HFF-Myc (cell line): ENCODE data around the gene TFDP1.

Source experiments
- DNase-seq: peaks from one replicate; pipeline ENCODE4 v3.0.0-alpha.2; 2011; ENCODE audit warnings: low read depth; ENCODE audit errors: extremely low read depth
- H3K4me3 ChIP-seq: replicated peaks from 2 replicates; pipeline ENCODE4 v1.5.1; 2011; ENCODE audit warnings: low read depth, mild to moderate bottlenecking, control low read depth, low read length
- TF ChIP-seq, protein P1 (sequence below): IDR thresholded peaks from 2 replicates; pipeline ENCODE4 v1.5.1; 2012; ENCODE audit warnings: mild to moderate bottlenecking, low read depth, low read length, control low read depth; ENCODE audit errors: missing control alignments

The TFDP1 gene

DNA sequence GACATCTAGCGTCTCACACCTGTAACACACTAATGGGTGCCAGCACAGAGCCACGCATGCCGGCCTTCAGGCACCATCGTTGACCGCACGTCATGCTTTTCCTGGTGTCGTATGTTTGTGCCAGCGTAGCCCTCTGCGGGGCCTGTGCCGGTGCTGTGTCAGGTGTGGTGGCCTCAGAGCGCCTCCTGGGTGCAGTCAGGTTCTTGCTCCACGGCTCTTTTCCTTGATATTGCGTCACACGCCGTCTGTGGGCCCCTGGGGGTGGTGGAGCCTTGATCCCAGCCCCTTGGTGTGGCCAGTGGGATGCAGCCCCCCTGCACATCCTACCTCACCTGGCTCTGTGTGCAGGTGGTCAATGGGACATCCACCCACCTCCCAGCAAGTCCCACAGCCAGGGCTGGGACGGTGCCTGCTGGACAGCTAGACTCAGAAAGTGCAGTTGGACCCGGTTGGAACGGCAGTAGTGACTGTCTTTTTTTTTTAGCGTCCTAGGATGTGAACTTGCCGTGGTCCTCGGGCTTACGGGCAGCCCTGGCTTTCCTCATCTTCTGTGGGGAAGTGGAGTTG is 24.5 kb downstream of the TFDP1 start:
- H3K4me3 ChIP-seq = no peak overlapping the region
- no peak for DNase-seq
- TF ChIP-seq, protein P1, sequence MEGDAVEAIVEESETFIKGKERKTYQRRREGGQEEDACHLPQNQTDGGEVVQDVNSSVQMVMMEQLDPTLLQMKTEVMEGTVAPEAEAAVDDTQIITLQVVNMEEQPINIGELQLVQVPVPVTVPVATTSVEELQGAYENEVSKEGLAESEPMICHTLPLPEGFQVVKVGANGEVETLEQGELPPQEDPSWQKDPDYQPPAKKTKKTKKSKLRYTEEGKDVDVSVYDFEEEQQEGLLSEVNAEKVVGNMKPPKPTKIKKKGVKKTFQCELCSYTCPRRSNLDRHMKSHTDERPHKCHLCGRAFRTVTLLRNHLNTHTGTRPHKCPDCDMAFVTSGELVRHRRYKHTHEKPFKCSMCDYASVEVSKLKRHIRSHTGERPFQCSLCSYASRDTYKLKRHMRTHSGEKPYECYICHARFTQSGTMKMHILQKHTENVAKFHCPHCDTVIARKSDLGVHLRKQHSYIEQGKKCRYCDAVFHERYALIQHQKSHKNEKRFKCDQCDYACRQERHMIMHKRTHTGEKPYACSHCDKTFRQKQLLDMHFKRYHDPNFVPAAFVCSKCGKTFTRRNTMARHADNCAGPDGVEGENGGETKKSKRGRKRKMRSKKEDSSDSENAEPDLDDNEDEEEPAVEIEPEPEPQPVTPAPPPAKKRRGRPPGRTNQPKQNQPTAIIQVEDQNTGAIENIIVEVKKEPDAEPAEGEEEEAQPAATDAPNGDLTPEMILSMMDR = no peak

DNA sequence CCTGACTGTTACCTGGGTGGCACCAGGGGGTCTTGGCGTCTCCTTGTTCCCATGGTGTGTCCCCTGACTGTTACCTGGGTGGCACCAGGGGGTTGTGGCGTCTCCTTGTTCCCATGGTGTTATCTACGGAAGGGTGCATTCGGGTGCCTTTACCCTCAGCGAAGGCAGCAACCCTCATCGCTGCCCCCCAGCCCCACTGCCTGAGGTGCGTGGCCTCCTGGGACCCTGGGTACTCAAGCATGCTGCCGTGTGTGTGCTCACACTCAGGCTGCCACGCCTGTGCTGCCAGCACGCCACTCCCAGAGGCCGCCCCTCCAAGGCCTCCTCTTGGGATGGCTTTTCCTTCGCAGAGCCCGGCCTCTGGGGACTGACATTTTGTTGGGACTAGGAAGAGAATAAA is 25.1 kb downstream of the TFDP1 start:
- DNase-seq = no peak
- TF ChIP-seq, protein P1 = no peak
- H3K4me3 ChIP-seq = no peak overlapping the region

DNA sequence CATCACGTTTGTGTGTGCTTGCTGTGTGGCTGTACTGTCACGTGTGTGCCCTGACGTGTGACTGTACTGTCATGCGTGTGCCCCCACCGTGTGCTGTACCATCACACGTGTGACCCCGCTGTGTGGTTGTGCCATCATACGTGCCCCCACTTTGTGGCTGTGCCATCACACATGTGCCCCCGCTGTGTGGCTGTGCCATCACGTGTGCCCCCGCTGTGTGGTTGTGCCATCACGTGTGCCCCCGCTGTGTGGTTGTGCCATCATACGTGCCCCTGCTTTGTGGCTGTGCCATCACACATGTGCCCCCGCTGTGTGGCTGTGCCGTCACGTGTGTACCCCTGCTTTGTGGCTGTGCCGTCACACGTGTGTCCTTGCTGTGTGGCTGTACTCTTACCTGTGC is 25.7 kb downstream of the TFDP1 start:
- TF ChIP-seq, protein P1 = no peak
- H3K4me3 ChIP-seq = no peak overlapping the region
- no peak for DNase-seq

DNA sequence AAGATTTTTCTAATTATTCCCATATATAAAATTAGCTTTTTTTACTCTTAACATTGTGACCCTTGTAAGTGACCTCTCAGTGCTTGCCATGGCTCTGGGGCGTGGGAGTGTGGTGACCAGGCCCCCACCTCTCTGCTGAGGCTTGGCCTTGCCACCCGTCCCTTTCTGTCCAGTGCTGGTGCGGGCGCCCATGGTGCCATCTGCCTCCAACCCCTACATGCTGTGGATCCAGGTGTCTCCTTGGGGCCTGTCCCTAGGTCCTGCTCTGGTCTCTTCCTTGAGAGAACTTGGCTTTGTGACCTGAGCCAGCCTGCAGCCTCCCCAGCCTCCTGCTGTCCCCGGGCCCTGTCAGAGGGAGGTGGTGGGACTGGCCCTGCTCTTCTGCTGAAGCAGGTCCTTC is 27.4 kb downstream of the TFDP1 start:
- TF ChIP-seq, protein P1 = no peak
- DNase-seq = no peak
- H3K4me3 ChIP-seq = no peak overlapping the region

DNA sequence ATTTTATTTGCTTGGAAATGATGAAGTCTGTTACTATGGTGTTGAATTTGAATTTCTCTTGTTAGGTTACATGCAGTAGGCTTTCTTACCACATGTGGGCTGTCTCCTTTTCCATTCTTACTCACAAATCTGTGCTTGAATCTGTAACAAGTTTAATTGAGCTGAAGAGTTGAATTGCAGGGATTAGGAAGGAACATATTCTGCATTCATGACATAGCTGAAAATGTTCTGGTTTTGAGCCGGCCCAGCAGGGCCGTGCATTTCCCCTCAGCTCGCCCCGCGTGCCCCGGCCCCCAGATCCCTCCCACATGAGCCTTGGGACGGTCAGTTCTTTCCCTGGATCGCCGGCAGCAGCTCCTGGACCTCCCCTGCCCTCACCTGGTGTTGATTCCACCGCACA is 28.1 kb downstream of the TFDP1 start:
- TF ChIP-seq, protein P1 = no peak
- no peak overlapping the region for H3K4me3 ChIP-seq
- no peak for DNase-seq

DNA sequence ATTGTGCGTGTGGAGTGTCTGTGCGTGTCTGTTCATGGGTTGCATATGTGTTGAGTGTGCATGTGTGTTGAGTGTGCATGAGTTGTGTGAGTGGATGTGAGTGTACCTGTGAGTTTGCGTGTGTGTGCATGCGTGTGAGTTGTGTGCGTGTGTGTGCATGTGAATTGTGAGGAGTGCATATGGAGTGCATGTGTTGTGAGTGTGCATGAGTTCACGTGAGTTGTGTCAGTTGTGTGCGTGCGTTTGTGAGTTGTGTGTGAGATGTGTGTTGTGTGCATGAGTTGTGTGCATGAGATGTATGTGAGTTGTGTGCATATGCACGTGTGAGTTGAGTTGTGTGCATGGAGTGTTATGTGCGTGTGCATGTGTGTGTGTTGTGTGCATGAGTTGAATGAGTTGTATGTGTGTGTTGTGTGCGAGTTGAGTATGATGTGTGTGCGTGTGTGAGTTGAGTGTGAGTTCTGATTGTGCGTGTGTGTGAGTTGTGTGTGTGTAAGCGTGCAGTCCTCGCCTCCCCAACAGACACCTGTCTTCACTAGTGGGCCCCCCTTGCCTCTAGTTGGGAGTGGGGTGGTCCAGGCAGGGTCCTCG is 29.3 kb downstream of the TFDP1 start:
- DNase-seq = no peak
- no peak overlapping the region for H3K4me3 ChIP-seq
- TF ChIP-seq, protein P1 = no peak
